ENCODE measurements around the gene SPDL1. TPM values are rescaled to one million over a fixed set of nuclear protein-coding genes. Genes with fewer than 3 reads are reported as not detected.
A peak's percentile ranks its signal among the peaks of the same experiment; 100 is the strongest.

SPDL1 gene
- total RNA-seq, 1 experiment from 2014 or later = 29.9 TPM

- intact Hi-C loops (cut with micrococcal nuclease) = no loop called here
- Histone ChIP-seq H3F3A (ENCODE audit: low read length, unreplicated experiment) (no peaks in the 10 kb centered on the region), H3K9me3 (ENCODE audit: low read length) (no peaks in the 10 kb centered on the region), H3K9ac (ENCODE audit: low read length) (no peak overlapping the region), H3K36me3 (ENCODE audit: low read depth, low read length) (no peaks in the 10 kb centered on the region), H3K4me1 (ENCODE audit: insufficient read depth, low read length) (no peaks in the 10 kb centered on the region), H3K4me2 (ENCODE audit: low read length) (no peak overlapping the region), H3K79me2 (ENCODE audit: low read length) (no peaks in the 10 kb centered on the region), H3K27me3 (ENCODE audit: low read length) (peaks cover 10% of the 10 kb centered on the region), H3K4me3 (ENCODE audit: low read length) (no peak overlapping the region), H2AFZ (ENCODE audit: low read length) (no peak overlapping the region), H4K20me1 (ENCODE audit: low read length) (no peaks in the 10 kb centered on the region), H3K27ac (ENCODE audit: low read length) (no peak overlapping the region), H3K9me2 (replicated peaks; ENCODE audit: low read length) (no peaks in the 10 kb centered on the region)
- ATAC-seq (no peak), DNase-seq (peak; percentile 37)
- TF ChIP-seq EZH2phosphoT487 (IDR thresholded peaks at IDR 0.05; ENCODE audit: borderline replicate concordance, low read length) = no peak
- no peak for TF ChIP-seq EZH2 (IDR thresholded peaks at IDR 0.05; ENCODE audit: low read length, unreplicated experiment)
- no peak for TF ChIP-seq CTCF (conservative IDR thresholded peaks at IDR 0.05; ENCODE audit: low read depth, low read length)
- ChIA-PET POLR2A (ENCODE audit: unreplicated experiment) (no interaction called here), CTCF (no interaction called here)
- BruUV-seq (replicated peaks) = no TSS peak
These were observed 37.8 kb upstream of the SPDL1 start for GRCh38 chr5:169545762-169546161.

- ATAC-seq (no peak), DNase-seq (no peak)
- CTCF ChIA-PET = no interaction called here
- TF ChIP-seq EZH2phosphoT487 (IDR thresholded peaks at IDR 0.05; ENCODE audit: borderline replicate concordance, low read length) = no peak
- TF ChIP-seq EZH2 (IDR thresholded peaks at IDR 0.05; ENCODE audit: low read length, unreplicated experiment) = no peak
- TF ChIP-seq CTCF (conservative IDR thresholded peaks at IDR 0.05; ENCODE audit: low read depth, low read length) = no peak
- Histone ChIP-seq H3K79me2 (ENCODE audit: low read length) (no peaks in the 10 kb centered on the region), H3F3A (ENCODE audit: low read length, unreplicated experiment) (no peaks in the 10 kb centered on the region), H3K4me2 (ENCODE audit: low read length) (no peak overlapping the region), H3K9ac (ENCODE audit: low read length) (no peak overlapping the region), H3K27me3 (ENCODE audit: low read length) (peaks cover 14% of the 10 kb centered on the region), H3K9me2 (replicated peaks; ENCODE audit: low read length) (no peaks in the 10 kb centered on the region), H2AFZ (ENCODE audit: low read length) (no peak overlapping the region), H3K27ac (ENCODE audit: low read length) (no peak overlapping the region), H4K20me1 (ENCODE audit: low read length) (no peaks in the 10 kb centered on the region), H3K4me1 (ENCODE audit: insufficient read depth, low read length) (no peaks in the 10 kb centered on the region), H3K9me3 (ENCODE audit: low read length) (no peaks in the 10 kb centered on the region), H3K4me3 (ENCODE audit: low read length) (no peak overlapping the region), H3K36me3 (ENCODE audit: low read depth, low read length) (no peaks in the 10 kb centered on the region)
- BruUV-seq (replicated peaks) = no TSS peak
- intact Hi-C loops (cut with micrococcal nuclease) = no loop called here
- POLR2A ChIA-PET (ENCODE audit: unreplicated experiment) = no interaction called here
These were observed 37.2 kb upstream of the SPDL1 start for GRCh38 chr5:169546346-169546745.

- ATAC-seq = peak; percentile 12; the same call in 1 of the 2 replicates
- no peaks in the 10 kb centered on the region for H3F3A ChIP-seq (ENCODE audit: low read length, unreplicated experiment)
- no peaks in the 10 kb centered on the region for H3K9me3 ChIP-seq (ENCODE audit: low read length)
- H3K36me3 ChIP-seq (ENCODE audit: low read depth, low read length) = no peaks in the 10 kb centered on the region
- no peak overlapping the region for H3K4me2 ChIP-seq (ENCODE audit: low read length)
- H3K4me1 ChIP-seq (ENCODE audit: insufficient read depth, low read length) = no peaks in the 10 kb centered on the region
- no peak for TF ChIP-seq EZH2phosphoT487 (IDR thresholded peaks at IDR 0.05; ENCODE audit: borderline replicate concordance, low read length)
- TF ChIP-seq EZH2 (IDR thresholded peaks at IDR 0.05; ENCODE audit: low read length, unreplicated experiment) = no peak
- TF ChIP-seq CTCF (conservative IDR thresholded peaks at IDR 0.05; ENCODE audit: low read depth, low read length) = no peak
- ChIA-PET POLR2A (ENCODE audit: unreplicated experiment) (no interaction called here), CTCF (no interaction called here)
- peak; percentile 14 for DNase-seq
- intact Hi-C loops (cut with micrococcal nuclease) = no loop called here
- BruUV-seq (replicated peaks) = no TSS peak
- H3K4me3 ChIP-seq (ENCODE audit: low read length) = no peak overlapping the region
- no peak overlapping the region for H3K27ac ChIP-seq (ENCODE audit: low read length)
- H4K20me1 ChIP-seq (ENCODE audit: low read length) = no peaks in the 10 kb centered on the region
- no peak overlapping the region for H2AFZ ChIP-seq (ENCODE audit: low read length)
- H3K79me2 ChIP-seq (ENCODE audit: low read length) = no peaks in the 10 kb centered on the region
- no peak overlapping the region for H3K9ac ChIP-seq (ENCODE audit: low read length)
- peaks cover 22% of the 10 kb centered on the region for H3K27me3 ChIP-seq (ENCODE audit: low read length)
- H3K9me2 ChIP-seq (replicated peaks; ENCODE audit: low read length) = no peaks in the 10 kb centered on the region
These were observed 36.1 kb upstream of the SPDL1 start for GRCh38 chr5:169547508-169547907.
